ENCODE data around the gene FAM3B.

The FAM3B gene

GRCh38 chr21:41321211-41321907, 4.8 kb downstream of the FAM3B start:
- DNase-seq: no peak

DNA sequence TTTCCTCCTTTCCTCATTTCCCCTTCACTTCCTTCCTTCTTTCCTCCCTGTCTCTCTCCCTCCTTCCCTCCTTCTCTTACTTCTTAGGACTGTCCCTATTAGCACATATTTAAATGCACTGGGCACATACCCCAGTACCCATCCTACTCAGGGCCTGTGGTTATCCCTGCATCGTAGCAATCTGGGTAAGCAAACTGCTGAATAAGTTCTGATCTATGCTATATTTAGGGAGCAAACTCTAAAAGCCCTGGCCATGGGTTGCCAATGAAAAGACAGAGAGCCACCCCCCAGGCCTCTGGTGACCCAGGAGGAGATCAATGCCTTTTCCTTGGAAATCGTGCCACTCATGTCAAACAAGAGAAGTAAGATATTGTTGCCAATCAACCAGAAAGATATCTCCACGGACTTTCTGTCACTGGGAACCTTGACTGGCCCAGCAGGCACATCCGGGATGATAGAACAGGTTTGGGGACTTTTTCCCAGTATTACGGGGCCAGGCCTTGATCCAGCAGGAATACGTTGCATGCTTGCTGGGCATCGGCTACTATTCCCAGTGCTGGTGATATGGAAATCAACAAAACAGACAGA, 5.4 kb downstream of the FAM3B start:
- no peak for DNase-seq

GRCh38 chr21:41322496-41323382, 6.1 kb downstream of the FAM3B start:
- DNase-seq: no peak

GRCh38 chr21:41325138-41325912, 8.7 kb downstream of the FAM3B start:
- DNase-seq: no peak

DNA sequence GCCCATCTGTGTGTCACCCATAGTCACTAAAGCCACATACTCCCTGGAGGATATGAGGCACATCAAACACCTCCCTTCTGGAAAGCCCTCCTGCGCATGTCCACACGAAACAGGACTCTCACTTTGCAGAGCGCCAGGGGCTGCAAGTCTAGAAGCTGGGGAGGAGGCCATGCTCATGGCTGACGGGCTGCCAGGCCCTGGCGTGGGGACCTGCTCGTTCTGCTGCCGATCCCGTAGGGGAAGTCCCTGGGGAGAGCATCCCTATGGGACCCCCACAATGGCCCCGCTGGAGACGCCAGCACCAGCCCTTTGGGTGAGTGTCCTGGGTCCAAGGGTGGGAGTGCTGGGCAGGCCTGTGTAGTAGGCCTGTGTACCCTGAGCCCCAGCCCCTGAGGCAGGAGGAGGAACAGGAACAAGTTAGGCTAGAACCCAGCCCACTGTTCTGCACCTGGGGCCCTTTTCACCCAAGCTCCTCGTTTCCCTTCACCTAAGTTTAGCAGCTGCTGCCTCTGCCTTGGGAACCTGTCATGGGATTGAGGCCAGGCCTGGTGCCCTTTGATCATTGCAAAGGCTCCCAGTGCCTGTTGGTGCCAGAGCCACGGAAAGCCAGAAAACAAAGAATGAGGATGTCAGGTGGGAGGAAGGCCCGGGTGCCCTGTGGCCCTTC, 9.9 kb downstream of the FAM3B start:
- DNase-seq: no peak

DNA sequence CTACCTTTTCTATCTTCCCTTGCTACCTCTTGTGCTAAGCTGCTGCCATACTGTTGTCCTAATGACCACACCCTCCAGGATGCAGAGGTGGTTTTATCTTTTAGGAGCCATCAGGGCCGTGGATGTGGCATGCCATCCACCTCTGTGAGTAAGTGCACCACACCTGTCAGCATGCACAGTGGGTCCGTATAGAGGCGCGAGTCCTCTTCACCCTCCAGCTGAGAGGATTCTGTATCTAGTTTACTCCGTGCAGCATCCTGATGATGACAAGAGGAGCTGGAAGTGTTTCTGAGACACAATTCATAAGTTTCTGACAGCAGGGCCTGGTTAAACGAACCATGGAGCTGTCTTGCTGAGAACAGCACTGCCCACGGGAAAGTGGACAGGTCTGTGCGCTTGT, 11.2 kb downstream of the FAM3B start:
- no peak for DNase-seq

DNA sequence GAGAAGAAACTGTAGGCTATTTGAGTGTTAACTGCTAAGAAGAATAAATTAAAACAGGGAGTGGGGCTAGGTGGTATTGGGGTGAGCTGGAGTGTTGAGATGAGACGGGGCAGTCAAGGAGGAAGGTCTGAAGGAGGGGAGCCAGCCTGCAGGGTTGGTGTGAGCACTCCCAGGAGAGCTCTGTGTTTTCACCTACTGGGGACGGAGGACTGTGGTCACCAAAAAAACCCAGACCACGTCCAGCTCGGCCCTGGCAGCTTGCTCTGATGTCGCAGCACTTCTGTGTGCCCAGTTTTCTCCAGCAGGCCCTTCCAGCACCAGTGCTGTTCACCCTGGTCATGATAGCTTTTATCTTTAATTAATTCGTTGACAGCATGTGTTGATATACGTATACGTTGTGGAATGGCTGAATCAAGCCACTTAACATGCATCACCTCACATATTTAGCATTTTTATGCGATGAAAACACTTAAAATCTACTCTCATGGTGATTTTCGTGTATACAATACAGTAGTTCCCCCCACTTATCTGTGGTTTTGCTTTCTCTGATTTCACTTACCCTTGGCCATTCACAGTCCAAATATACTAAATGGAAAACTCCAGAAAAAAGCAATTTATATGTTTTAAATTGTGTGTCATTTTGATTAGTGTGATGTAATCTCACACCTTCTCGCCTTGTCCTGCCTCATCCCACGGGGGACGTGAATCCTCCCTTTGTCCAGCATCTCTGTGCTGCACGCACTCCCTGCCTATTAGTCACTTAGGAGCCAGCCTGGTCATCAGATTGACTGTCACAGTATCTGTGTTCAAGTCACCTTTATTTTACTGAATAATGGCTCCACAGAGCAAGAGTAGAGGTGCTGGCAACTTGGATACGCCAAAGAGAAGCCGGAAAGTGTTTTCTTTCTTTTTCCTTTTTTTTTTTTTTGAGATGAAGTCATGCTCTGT, 12.3 kb downstream of the FAM3B start:
- DNase-seq: no peak

- DNase-seq: no peak
These were observed 17.2 kb downstream of the FAM3B start for GRCh38 chr21:41333752-41334151.

DNA sequence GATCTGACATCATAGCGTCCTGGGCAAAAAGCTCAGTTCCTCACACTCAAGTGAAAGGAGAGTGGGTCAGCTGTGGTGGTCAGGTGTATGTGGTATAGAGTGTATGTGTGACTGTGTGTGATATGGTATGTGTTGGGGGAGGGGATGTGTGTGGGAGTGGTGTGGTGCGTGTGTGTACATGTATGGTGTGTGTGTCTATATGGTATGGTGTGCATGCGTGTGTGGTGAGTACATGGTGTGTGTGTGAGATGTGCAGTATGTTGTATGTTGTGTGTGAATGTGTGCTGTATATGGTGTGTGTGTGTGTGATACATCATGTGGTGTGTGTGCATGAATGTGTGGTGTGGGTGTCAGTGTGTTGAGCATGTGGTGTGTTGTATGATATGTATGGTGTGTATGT, 20.9 kb downstream of the FAM3B start:
- DNase-seq: no peak

GRCh38 chr21:41338455-41338854, 21.9 kb downstream of the FAM3B start:
- DNase-seq: no peak

- DNase-seq: no peak
These were observed 25.4 kb downstream of the FAM3B start for GRCh38 chr21:41342035-41342434.

DNA sequence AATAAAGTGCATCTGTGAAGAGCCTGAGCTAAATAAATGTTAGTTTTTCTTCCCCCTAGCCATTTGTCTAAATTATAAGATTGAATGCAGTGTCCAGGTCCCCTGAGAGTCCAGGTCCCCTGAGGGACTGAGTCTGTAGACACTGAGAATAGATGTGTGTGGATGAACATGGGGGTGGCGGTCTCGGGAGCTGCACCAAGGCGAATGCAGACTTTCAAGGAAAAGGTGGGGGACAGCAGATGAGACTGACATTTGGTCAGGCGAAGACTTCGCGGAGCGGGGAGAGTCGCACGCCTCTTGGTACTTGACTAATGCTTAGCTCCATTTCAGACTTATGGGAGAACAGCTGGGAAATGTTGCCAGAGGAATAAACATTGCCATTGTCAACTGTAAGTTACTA, 27.5 kb downstream of the FAM3B start:
- DNase-seq: no peak

DNA sequence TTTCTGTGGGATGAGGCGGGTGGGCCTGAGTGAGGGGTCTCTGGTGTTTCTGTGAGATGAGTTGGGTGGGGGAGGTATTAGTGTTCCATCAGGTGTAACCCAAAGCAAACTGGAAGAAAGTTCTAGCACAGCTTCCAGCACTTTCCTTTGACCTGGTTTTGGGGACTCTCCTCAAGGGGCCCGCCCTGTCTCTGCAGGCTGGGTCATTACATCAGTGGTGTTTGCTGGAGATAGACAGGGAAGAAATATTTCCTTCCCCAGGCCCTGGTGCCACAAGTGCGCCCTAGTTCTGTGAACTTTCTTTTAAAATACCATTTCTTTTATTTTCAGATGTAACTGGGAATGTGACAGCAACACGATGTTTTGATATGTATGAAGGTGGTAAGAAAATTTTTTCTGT, 28.8 kb downstream of the FAM3B start:
- no peak for DNase-seq

DNA sequence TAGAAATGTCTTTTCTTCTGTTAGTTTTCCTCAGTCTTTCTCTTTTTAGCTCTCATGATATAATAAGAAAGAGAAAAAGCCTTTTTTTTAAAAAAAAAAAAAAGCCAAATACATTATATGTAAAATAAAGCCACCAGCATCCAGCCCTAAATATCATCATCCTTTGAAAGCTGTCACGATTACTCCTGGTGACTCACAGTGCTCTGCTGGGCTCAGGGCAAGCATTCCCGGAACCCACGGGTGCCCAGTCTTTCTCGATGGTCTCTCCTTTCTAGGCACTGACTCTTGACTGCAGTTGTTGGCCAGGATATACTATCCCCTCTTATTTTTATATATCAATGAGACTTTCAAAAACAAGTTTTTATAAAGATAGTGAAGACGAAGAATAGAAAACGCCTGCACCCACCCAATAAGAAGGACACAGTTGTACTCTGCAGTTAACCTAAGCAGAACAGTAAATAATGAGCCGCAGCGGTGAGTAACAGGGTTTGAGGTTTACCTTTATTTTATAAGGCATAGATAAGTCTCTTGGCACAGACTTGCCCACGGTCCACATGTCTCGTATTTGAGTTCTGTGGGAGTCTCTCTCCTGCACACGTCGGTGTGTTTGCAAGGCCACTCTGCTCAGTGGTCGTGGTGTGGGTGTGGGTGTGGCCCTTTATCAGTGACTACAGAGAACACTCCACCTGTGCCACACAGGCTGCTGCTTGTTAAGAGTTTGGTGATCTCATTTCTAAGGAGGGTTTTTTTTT, 29.5 kb downstream of the FAM3B start:
- no peak for DNase-seq

DNA sequence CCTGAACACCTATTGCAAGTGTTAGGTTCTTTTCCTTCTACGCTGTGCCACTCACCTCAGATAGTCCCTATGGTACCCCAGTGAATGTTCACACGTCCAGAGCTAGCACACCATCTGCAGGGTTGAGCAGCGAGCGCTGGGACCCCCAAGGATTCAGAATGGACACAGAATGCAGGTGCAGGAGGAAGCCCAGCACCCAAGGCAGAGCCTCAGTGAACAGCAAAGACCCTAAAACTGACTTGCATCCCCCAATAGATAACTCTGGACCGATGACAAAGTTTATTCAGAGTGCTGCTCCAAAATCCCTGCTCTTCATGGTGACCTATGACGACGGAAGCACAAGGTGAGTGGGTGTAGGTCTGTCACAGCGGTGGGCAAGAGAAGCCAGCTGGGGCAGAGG, 30.2 kb downstream of the FAM3B start:
- DNase-seq: no peak

GRCh38 chr21:41348434-41348833, 31.8 kb downstream of the FAM3B start:
- no peak for DNase-seq

GRCh38 chr21:41349126-41349525, 32.5 kb downstream of the FAM3B start:
- no peak for DNase-seq

GRCh38 chr21:41349619-41350390, 33.2 kb downstream of the FAM3B start:
- no peak for DNase-seq

GRCh38 chr21:41350436-41351155, 34.0 kb downstream of the FAM3B start:
- DNase-seq: no peak
